Hematopoietic multipotent progenitor cell (in vitro differentiated cells): ENCODE measurements around the gene FPR3. TPM values are rescaled to one million over a fixed set of nuclear protein-coding genes. Genes with fewer than 3 reads are reported as not detected.
"Not testable (repeated sequence)": the region's sequence is repeated elsewhere in the genome, so short reads cannot be mapped to it uniquely, and the experiment has no call there.

ENCODE experiments used
- DNase-seq, 3 donors: peaks; one replicate each; pipeline ENCODE4 v3.0.0-alpha.2; 2011 to 2015; ENCODE audit warnings: low read depth in 2 of 3, low spot score in 2 of 3
- total RNA-seq: library from RNA; depleted of rRNA; stranded (reverse); fragments of >200 nt; gene quantifications from one replicate; pipeline ENCODE4 v1.2.3, GENCODE V29; 2012

FPR3 gene
- total RNA-seq = 0.27 TPM

DNA sequence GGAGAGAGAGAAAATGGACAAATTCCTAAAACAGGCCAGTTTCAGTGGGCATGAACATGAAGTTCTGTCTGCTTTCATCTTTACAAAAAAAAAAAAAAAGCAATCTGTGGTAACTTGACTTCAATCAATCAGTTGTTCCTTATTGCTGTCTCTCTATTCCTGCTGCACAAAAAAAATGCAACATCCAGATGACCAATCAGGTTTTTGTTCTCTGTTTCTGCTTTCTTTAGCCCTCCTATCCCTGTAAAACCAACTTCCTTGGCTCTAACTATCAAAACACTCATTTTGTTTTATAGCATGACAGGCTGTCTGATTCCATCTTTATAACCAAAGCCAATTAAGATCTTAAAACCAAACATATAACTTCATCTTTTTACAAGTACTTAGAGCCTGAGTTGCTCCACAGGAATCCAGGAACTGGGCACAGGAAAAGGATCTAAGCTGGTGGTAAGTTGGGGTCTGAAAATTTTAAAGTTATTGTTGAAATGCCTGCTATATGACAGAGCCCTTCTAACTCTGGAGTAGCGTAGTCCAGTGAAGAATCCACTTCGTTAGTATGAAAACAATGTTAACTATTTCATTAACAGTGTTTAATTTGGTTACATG lies at the start of gene FPR3:
Gene FPR3, plus strand, starts transcription at position 273 of the 606 bp plus-strand sequence. CDS start 28,592 bp downstream, outside the sequence.
- no peak for DNase-seq

GRCh38 chr19:51746731-51747130 lies 48.2 kb upstream of the FPR3 start:
- no peak for DNase-seq

DNA sequence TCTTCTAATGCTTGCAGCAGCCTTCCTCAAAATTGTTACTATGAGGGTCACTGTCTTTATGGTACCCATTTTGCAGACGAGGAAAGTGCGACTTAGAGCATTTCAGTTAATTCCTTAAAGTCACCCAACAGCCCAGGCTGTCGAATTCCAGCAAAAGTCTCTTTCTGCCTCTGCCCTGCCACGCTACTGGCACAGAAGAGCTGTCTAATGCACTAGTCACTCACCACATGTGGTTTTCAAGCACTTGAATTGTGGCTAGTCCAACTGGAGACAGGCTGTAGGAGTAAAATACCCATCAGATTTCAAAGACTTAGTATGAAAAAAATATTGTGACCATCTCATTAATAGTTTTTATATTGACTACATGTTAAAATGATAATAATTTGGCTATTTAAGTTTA lies 45.0 kb upstream of the FPR3 start:
- no peak for DNase-seq

- DNase-seq = no peak
Observed at GRCh38 chr19:51750400-51751094, 44.4 kb upstream of the FPR3 start.

GRCh38 chr19:51751655-51752054 lies 43.3 kb upstream of the FPR3 start, which contains the start of gene FPR1:
Gene FPR1 (minus strand): TSS chr19:51751878. CDS start chr19:51746994, 4,884 bp downstream.
- no peak for DNase-seq

- no peak for DNase-seq
Observed at GRCh38 chr19:51754109-51754508, 40.8 kb upstream of the FPR3 start.

GRCh38 chr19:51754770-51755169 lies 40.2 kb upstream of the FPR3 start:
- no peak for DNase-seq

DNA sequence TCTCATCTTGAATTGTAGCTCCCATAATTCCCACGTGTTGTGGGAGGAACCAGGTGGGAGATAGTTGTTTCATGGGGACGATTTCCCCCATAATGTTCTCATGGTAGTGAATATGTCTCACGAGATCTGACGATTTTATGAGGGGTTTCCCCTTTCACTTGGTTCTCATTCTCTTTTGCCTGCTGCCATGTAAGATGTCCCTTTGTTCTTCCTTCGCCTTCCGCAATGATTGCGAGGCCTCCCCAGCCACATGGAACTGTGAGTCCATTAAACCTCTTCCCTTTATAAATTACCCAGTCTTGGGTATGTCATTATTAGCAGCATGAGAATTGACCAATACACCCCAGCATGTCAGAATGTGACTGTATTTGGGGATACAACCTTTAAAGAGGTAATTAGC lies 39.4 kb upstream of the FPR3 start:
- no peak for DNase-seq

- no peak for DNase-seq
Observed at GRCh38 chr19:51760697-51761356, 34.1 kb upstream of the FPR3 start, which contains the start of gene FPR2. Gene FPR2 (plus strand): TSS chr19:51761180. CDS start chr19:51768659, 7,479 bp downstream.

GRCh38 chr19:51761696-51762095 lies 33.3 kb upstream of the FPR3 start:
- no peak for DNase-seq

DNA sequence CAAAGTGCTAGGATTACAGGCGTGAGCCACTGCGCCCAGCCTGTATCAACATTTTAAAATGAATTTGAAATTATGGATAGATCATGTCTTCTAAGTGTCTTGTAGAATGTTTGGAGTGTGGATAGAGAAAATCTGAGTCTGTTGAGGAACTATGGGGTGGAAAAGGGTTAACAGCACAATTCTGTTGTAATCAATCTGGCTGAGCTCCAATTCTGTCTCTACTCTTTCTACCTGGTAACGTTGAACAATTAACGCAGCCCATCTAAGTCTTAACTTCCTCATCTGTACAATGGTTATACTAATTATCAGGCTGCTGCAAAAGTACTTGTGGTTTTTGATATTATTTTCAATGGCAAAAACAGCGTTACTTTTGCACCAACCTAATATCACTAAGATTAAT lies 29.9 kb upstream of the FPR3 start:
- no peak for DNase-seq

DNA sequence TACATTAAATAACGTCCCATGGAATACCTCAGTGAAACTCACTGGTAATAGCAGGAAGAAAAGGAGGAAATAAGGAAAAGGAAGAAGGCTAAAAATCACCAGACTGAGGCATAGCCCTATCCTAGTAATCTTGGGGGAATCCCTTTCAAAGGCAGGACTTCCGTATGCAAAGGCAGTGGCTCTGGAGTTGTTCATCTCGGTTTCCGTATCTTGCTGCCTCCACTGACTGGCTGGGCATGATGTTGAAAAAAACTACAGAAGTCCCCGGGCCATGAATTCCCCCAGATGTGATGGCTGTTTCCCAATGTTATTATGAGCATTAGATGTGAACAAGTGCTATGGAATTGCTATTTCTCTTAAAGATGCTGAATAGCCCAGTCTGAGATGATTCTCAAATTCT lies 28.5 kb upstream of the FPR3 start:
- DNase-seq = no peak

DNA sequence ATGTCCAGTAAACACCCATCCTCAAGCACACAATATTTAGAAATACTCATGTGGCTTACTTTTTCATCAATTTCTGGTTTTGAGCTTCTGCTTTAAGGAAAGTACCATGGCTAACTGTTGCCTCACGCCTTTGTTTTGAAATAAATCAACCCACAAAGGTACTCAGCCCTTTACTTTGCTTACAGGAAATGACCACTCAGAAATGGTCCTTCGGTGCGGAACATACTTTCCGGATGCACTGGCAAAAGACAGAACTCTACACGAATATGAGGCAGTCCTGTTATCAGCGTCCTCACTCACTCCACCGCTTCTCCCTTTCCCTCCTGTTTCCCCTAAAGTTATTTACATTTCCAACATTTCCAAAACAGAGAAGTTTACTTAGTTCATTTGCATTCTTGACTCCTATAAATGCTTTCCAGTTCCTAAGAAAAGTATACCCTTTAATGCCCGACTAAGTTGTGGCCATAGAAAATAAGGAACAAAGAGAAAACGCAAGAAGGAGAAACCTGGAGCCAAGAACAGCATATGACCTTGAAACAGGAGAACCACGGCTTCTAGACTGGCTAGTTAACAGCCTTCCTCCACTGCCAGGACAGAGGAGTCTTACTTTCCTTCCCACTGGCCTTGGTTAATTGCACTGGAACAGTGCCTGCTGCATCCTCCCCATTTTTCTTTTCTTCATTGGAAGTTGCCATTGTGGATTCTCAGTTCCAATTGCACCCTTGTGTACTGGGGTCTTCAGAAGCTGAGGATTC lies 23.4 kb upstream of the FPR3 start:
- DNase-seq = peak in 2 of 3 donors; percentile 34 to 64

DNA sequence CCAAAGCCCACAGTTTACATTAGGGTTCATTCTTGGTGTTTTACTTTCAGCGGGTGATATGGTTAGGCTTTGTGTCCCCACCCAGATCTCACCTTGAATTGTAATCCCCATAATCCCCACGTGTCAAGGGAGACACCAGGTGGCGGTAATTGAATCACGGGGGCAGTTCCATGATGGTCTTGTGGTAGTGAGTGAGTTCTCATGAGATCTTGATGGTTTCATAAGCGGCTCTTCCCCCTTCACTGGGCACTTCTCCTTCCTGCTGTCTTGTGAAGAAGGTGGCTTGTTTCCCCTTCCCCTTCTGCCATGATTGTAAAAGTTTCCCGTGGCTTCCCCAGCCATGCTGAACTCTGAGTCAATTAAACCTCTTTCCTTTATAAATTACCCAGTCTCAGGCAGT lies 22.0 kb upstream of the FPR3 start:
- no peak for DNase-seq

- DNase-seq = not testable (repeated sequence)
Observed at GRCh38 chr19:51776561-51776960, 18.4 kb upstream of the FPR3 start.

GRCh38 chr19:51777570-51778462 lies 17.1 kb upstream of the FPR3 start:
- peak; percentile 18 to 87 (median 81) for DNase-seq

DNA sequence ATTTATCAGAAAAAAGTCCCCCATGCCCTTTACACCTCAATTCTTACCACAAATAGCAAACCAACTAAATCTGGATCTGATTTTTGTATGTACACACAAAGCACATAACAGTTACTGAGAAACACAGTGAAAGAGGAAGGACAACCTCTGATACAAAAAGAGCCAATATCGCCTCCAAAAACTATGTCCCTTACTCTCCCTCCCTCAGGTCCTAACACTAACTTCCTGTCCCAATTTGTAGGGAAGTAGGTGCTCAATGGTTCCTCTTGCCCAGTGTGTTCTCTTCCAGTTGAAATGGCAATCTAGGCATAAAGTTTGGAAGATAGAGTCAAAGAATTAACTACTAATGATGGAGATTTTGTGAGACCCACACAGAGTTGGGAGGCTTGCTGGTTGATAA lies 15.8 kb upstream of the FPR3 start:
- DNase-seq = no peak

DNA sequence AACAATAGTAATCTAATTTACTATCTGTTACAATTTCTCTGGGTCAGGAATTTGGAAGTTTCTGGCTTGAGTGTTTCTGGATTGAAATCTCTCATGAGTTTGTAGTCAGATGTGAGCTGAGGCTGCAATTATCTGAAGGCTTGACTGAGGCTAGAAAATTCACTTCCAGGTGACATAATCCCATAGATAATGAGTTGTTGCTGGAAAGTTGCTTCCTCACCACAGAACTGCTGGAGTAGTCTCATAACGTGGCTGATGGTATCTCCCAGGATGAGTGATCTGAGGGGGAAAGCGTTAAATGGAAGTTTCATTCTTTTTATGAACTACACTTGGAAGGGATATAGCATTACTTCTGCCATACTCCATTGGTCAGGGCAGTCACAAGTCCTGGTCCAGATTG lies 15.3 kb upstream of the FPR3 start:
- DNase-seq = no peak

DNA sequence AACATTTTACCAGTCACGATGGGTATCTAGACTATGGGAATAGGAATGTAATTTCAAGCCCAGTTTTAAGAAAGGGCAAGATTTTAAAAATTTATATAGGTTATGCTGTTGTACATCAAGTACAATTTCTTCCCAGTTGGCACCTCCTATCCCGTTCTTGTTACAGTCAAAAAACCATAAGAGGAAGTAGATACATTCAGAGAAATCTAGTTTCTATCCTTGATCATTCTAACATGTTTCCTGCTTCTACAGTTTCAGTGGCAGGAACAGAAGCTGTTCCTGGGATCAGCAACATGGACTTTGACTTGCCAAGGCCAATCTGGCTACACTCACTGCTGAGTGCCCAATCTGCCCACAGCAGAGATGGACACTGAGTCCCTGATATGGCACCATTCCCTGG lies 14.7 kb upstream of the FPR3 start:
- no peak for DNase-seq

- no peak for DNase-seq
Observed at GRCh38 chr19:51781999-51782398, 13.0 kb upstream of the FPR3 start.
